ENCODE results near the gene DGCR6. TPM values are rescaled to one million over a fixed set of nuclear protein-coding genes. Genes with fewer than 3 reads are reported as not detected.

DGCR6 gene
- polyA plus RNA-seq, 1 donor (not counting 4 experiments of a cell fraction or from before 2014, with no cell fraction given) = 0.88 TPM

GRCh38 chr22:18927573-18927972 is 21.5 kb downstream of the DGCR6 start:
- no peak for FAIRE-seq

GRCh38 chr22:18929459-18929858 is 23.3 kb downstream of the DGCR6 start:
- H3K27me3 ChIP-seq (ENCODE audit: control insufficient read depth, extremely low read depth, insufficient read depth, low read length) = no peaks in the 10 kb centered on the region
- DNase-seq (ENCODE audit: low read depth, low spot score) (no peak), FAIRE-seq (peak; percentile 95)
- H3K9me1 ChIP-seq (ENCODE audit: control insufficient read depth, extremely low read depth, insufficient read depth, low read length) = no peaks in the 10 kb centered on the region
- H3K79me2 ChIP-seq (ENCODE audit: control insufficient read depth, insufficient read depth, low read length) = no peaks in the 10 kb centered on the region
- no peaks in the 10 kb centered on the region for H4K20me1 ChIP-seq (ENCODE audit: control insufficient read depth, extremely low read depth, insufficient read depth, low read length)
- no peak overlapping the region for H2AFZ ChIP-seq (ENCODE audit: control insufficient read depth, low read length)
- H3K4me2 ChIP-seq (ENCODE audit: control insufficient read depth, extremely low read depth, insufficient read depth, low read depth, low read length) = no peak overlapping the region
- H3K27ac ChIP-seq (ENCODE audit: control insufficient read depth, insufficient read depth, low read length) = no peak overlapping the region
- no peaks in the 10 kb centered on the region for H3K9me3 ChIP-seq (ENCODE audit: control insufficient read depth, low read depth, low read length)
- dilution Hi-C loops (cut with MboI; ENCODE audit: extremely low pct_ligation_motif_present, low sequenced_read_pairs) = no loop called here
- H3K36me3 ChIP-seq (ENCODE audit: control insufficient read depth in 2 of 2, extremely low read depth in 1 of 2, insufficient read depth in 2 of 2, low read length in 2 of 2) = no peaks in the 10 kb centered on the region
- H3K4me1 ChIP-seq (ENCODE audit: control insufficient read depth, extremely low read depth, insufficient read depth, low read length) = no peaks in the 10 kb centered on the region
- no peak overlapping the region for H3K9ac ChIP-seq (ENCODE audit: control insufficient read depth, extremely low read depth, insufficient read depth, low read length)
- H3K4me3 ChIP-seq (ENCODE audit: control insufficient read depth in 2 of 3, extremely low read depth in 1 of 3, insufficient read depth in 2 of 3, low read depth in 1 of 3, low read length in 3 of 3) = no peak overlapping the region
- TF ChIP-seq EZH2 (IDR thresholded peaks at IDR 0.05; ENCODE audit: low read length) = no peak
- TF ChIP-seq, protein P1, sequence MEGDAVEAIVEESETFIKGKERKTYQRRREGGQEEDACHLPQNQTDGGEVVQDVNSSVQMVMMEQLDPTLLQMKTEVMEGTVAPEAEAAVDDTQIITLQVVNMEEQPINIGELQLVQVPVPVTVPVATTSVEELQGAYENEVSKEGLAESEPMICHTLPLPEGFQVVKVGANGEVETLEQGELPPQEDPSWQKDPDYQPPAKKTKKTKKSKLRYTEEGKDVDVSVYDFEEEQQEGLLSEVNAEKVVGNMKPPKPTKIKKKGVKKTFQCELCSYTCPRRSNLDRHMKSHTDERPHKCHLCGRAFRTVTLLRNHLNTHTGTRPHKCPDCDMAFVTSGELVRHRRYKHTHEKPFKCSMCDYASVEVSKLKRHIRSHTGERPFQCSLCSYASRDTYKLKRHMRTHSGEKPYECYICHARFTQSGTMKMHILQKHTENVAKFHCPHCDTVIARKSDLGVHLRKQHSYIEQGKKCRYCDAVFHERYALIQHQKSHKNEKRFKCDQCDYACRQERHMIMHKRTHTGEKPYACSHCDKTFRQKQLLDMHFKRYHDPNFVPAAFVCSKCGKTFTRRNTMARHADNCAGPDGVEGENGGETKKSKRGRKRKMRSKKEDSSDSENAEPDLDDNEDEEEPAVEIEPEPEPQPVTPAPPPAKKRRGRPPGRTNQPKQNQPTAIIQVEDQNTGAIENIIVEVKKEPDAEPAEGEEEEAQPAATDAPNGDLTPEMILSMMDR (optimal IDR thresholded peaks at IDR 0.05 in 1 of 3, IDR thresholded peaks at IDR 0.05 in 1 of 3, conservative IDR thresholded peaks at IDR 0.05 in 1 of 3; ENCODE audit: extremely low read depth in 1 of 3, insufficient read depth in 2 of 3, low read length in 3 of 3) = no peak

More at GRCh38 chr22:18927573-18927972, 21.5 kb downstream of the DGCR6 start:
- no peaks in the 10 kb centered on the region for H3K9me1 ChIP-seq (ENCODE audit: control insufficient read depth, extremely low read depth, insufficient read depth, low read length)
- no peak overlapping the region for H2AFZ ChIP-seq (ENCODE audit: control insufficient read depth, low read length)
- H3K4me2 ChIP-seq (ENCODE audit: control insufficient read depth, extremely low read depth, insufficient read depth, low read depth, low read length) = no peak overlapping the region
- no peaks in the 10 kb centered on the region for H3K9me3 ChIP-seq (ENCODE audit: control insufficient read depth, low read depth, low read length)
- H3K36me3 ChIP-seq (ENCODE audit: control insufficient read depth in 2 of 2, extremely low read depth in 1 of 2, insufficient read depth in 2 of 2, low read length in 2 of 2) = no peaks in the 10 kb centered on the region
- no peak overlapping the region for H3K9ac ChIP-seq (ENCODE audit: control insufficient read depth, extremely low read depth, insufficient read depth, low read length)
- H3K4me1 ChIP-seq (ENCODE audit: control insufficient read depth, extremely low read depth, insufficient read depth, low read length) = no peaks in the 10 kb centered on the region
- H4K20me1 ChIP-seq (ENCODE audit: control insufficient read depth, extremely low read depth, insufficient read depth, low read length) = no peaks in the 10 kb centered on the region
- no peak for DNase-seq (ENCODE audit: low read depth, low spot score)
- TF ChIP-seq, protein P1 (optimal IDR thresholded peaks at IDR 0.05 in 1 of 3, IDR thresholded peaks at IDR 0.05 in 1 of 3, conservative IDR thresholded peaks at IDR 0.05 in 1 of 3; ENCODE audit: extremely low read depth in 1 of 3, insufficient read depth in 2 of 3, low read length in 3 of 3) = no peak
- no peak for TF ChIP-seq EZH2 (IDR thresholded peaks at IDR 0.05; ENCODE audit: low read length)
- H3K4me3 ChIP-seq (ENCODE audit: control insufficient read depth in 2 of 3, extremely low read depth in 1 of 3, insufficient read depth in 2 of 3, low read depth in 1 of 3, low read length in 3 of 3) = no peak overlapping the region
- H3K79me2 ChIP-seq (ENCODE audit: control insufficient read depth, insufficient read depth, low read length) = no peaks in the 10 kb centered on the region
- dilution Hi-C loops (cut with MboI; ENCODE audit: extremely low pct_ligation_motif_present, low sequenced_read_pairs) = no loop called here
- no peaks in the 10 kb centered on the region for H3K27me3 ChIP-seq (ENCODE audit: control insufficient read depth, extremely low read depth, insufficient read depth, low read length)
- H3K27ac ChIP-seq (ENCODE audit: control insufficient read depth, insufficient read depth, low read length) = no peak overlapping the region
